Nephron (organoid): Measurements from ENCODE around the gene ODC1.
"Not testable (repeated sequence)": the region's sequence is repeated elsewhere in the genome, so short reads cannot be mapped to it uniquely, and the experiment has no call there.

Experiments used
- H3K27ac Mint-ChIP-seq, 3 experiments: 2 replicates each; pipeline ENCODE4 v1.8.0; 2020; ENCODE audit warnings: mixed read lengths in 3 of 3, mild to moderate bottlenecking in 2 of 3, moderate library complexity in 1 of 3
- H3K27me3 Mint-ChIP-seq: 2 replicates; pipeline ENCODE4 v1.8.0; 2021; ENCODE audit warnings: low read depth, mild to moderate bottlenecking, moderate library complexity, mixed read lengths
- H3K36me3 Mint-ChIP-seq: 2 replicates; pipeline ENCODE4 v1.8.0; 2020; ENCODE audit warnings: low read depth, mixed read lengths
- H3K4me1 Mint-ChIP-seq: 2 replicates; pipeline ENCODE4 v1.8.0; 2020; ENCODE audit warnings: mixed read lengths
- H3K4me3 Mint-ChIP-seq, 3 experiments: 2 replicates each; pipeline ENCODE4 v1.8.0; 2020; ENCODE audit warnings: mild to moderate bottlenecking in 3 of 3, mixed read lengths in 3 of 3, moderate library complexity in 2 of 3
- H3K9me3 Mint-ChIP-seq: 2 replicates; pipeline ENCODE4 v1.8.0; 2020; ENCODE audit warnings: mixed read lengths
- TF ChIP-seq, protein P1 (sequence below), 3 experiments: fragments of 200-600 bp; sonication (generic); IDR thresholded peaks; one replicate each; pipeline ENCODE4 v1.5.0; 2021; ENCODE audit warnings: antibody characterized with exemption in 3 of 3; ENCODE audit not compliant: unreplicated experiment in 3 of 3

ODC1 gene

GRCh38 chr2:10493634-10494281 lies 45.6 kb upstream of the ODC1 start:
- TF ChIP-seq, protein P1, sequence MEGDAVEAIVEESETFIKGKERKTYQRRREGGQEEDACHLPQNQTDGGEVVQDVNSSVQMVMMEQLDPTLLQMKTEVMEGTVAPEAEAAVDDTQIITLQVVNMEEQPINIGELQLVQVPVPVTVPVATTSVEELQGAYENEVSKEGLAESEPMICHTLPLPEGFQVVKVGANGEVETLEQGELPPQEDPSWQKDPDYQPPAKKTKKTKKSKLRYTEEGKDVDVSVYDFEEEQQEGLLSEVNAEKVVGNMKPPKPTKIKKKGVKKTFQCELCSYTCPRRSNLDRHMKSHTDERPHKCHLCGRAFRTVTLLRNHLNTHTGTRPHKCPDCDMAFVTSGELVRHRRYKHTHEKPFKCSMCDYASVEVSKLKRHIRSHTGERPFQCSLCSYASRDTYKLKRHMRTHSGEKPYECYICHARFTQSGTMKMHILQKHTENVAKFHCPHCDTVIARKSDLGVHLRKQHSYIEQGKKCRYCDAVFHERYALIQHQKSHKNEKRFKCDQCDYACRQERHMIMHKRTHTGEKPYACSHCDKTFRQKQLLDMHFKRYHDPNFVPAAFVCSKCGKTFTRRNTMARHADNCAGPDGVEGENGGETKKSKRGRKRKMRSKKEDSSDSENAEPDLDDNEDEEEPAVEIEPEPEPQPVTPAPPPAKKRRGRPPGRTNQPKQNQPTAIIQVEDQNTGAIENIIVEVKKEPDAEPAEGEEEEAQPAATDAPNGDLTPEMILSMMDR (IDR thresholded peaks at IDR 0.05; ENCODE audit: unreplicated experiment in 3 of 3), result no peak
- Mint-ChIP-seq H3K27me3 (peaks cover 34% of the 10 kb centered on the region), H3K4me3 (no peak overlapping the region), H3K4me1 (peaks cover 6% of the 10 kb centered on the region), H3K9me3 (peaks cover 8% of the 10 kb centered on the region), H3K36me3 (peaks cover 3% of the 10 kb centered on the region), H3K27ac (no peak overlapping the region)

- TF ChIP-seq, protein P1 (IDR thresholded peaks at IDR 0.05; ENCODE audit: unreplicated experiment in 3 of 3), result no peak
- peaks cover 3% of the 10 kb centered on the region for H3K4me1 Mint-ChIP-seq
- H3K27me3 Mint-ChIP-seq, result peaks cover 34% of the 10 kb centered on the region
- peaks cover 3% of the 10 kb centered on the region for H3K36me3 Mint-ChIP-seq
- H3K27ac Mint-ChIP-seq, result no peak overlapping the region
- peaks cover 8% of the 10 kb centered on the region for H3K9me3 Mint-ChIP-seq
- no peak overlapping the region for H3K4me3 Mint-ChIP-seq
Observed at GRCh38 chr2:10493075-10493633, 45.0 kb upstream of the ODC1 start.

GRCh38 chr2:10490806-10491291 lies 42.7 kb upstream of the ODC1 start:
- Mint-ChIP-seq H3K36me3 (peaks cover 3% of the 10 kb centered on the region), H3K4me3 (no peak overlapping the region), H3K27ac (peak overlapping the region in 1 of 3 experiments; percentile 31), H3K4me1 (no peaks in the 10 kb centered on the region), H3K27me3 (peaks cover 18% of the 10 kb centered on the region), H3K9me3 (peaks cover 8% of the 10 kb centered on the region)
- TF ChIP-seq, protein P1 (IDR thresholded peaks at IDR 0.05; ENCODE audit: unreplicated experiment in 3 of 3), result no peak

GRCh38 chr2:10489842-10490555 lies 41.9 kb upstream of the ODC1 start:
- peaks cover 10% of the 10 kb centered on the region for H3K27me3 Mint-ChIP-seq
- no peaks in the 10 kb centered on the region for H3K4me1 Mint-ChIP-seq
- no peak overlapping the region for H3K4me3 Mint-ChIP-seq
- H3K9me3 Mint-ChIP-seq, result peaks cover 8% of the 10 kb centered on the region
- TF ChIP-seq, protein P1 (IDR thresholded peaks at IDR 0.05; ENCODE audit: unreplicated experiment in 3 of 3), result no peak
- peaks cover 3% of the 10 kb centered on the region for H3K36me3 Mint-ChIP-seq
- H3K27ac Mint-ChIP-seq, result no peak overlapping the region

DNA sequence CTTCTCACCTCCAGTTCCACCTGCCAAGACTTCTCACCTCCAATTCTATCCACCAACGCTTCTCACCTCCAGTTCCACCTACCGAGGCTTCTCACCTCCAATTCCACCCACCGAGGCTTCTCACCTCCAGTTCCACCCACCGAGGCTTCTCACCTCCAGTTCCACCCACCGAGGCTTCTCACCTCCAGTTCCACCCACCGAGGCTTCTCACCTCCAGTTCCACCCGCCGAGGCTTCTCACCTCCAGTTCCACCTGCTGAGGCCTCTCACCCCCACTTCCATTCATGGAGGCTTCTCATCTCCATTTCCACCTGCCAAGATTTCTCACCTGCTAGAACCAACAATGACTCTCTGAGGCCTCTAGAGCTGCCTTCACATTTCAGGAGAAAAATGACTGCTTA lies 40.0 kb upstream of the ODC1 start:
- not testable (repeated sequence) for H3K9me3 Mint-ChIP-seq, H3K27me3 Mint-ChIP-seq, H3K36me3 Mint-ChIP-seq, H3K4me3 Mint-ChIP-seq, H3K27ac Mint-ChIP-seq, H3K4me1 Mint-ChIP-seq

- H3K4me1 Mint-ChIP-seq, H3K4me3 Mint-ChIP-seq, H3K9me3 Mint-ChIP-seq, H3K36me3 Mint-ChIP-seq, H3K27ac Mint-ChIP-seq: not testable (repeated sequence)
- H3K27me3 Mint-ChIP-seq, result peaks cover 12% of the 10 kb centered on the region
Observed at GRCh38 chr2:10487741-10488104, 39.6 kb upstream of the ODC1 start.
